ENCODE data around the gene TANC1.
"Not testable (repeated sequence)": the region's sequence is repeated elsewhere in the genome, so short reads cannot be mapped to it uniquely, and the experiment has no call there.

TANC1 gene

GRCh38 chr2:159041328-159041727, 72.9 kb downstream of the TANC1 start:
- not testable (repeated sequence) for H3K4me3 Mint-ChIP-seq; DNase-seq; H3K9me3 Mint-ChIP-seq; H3K36me3 Mint-ChIP-seq; H3K4me1 Mint-ChIP-seq; H3K27ac Mint-ChIP-seq; ATAC-seq (replicated peaks)
- H3K27me3 Mint-ChIP-seq: peaks cover 14 to 16% of the 10 kb centered on the region in 2 donors

GRCh38 chr2:159042115-159042850, 73.8 kb downstream of the TANC1 start:
- peaks cover 0 to 2% of the 10 kb centered on the region in 2 donors for H3K9me3 Mint-ChIP-seq
- ATAC-seq (replicated peaks) (no peak), DNase-seq (no peak)
- H3K4me1 Mint-ChIP-seq: no peaks in the 10 kb centered on the region
- no peak overlapping the region for H3K27ac Mint-ChIP-seq
- no peak overlapping the region for H3K4me3 Mint-ChIP-seq
- no peaks in the 10 kb centered on the region for H3K36me3 Mint-ChIP-seq
- H3K27me3 Mint-ChIP-seq: peaks cover 14 to 16% of the 10 kb centered on the region in 2 donors

GRCh38 chr2:159043710-159044109, 75.3 kb downstream of the TANC1 start:
- ATAC-seq (replicated peaks): no peak
- H3K36me3 Mint-ChIP-seq: no peaks in the 10 kb centered on the region
- no peak for DNase-seq
- H3K4me1 Mint-ChIP-seq: no peaks in the 10 kb centered on the region
- H3K27me3 Mint-ChIP-seq: peaks cover 14 to 16% of the 10 kb centered on the region in 2 donors
- H3K4me3 Mint-ChIP-seq: no peak overlapping the region
- H3K27ac Mint-ChIP-seq: no peak overlapping the region
- H3K9me3 Mint-ChIP-seq: no peaks in the 10 kb centered on the region

DNA sequence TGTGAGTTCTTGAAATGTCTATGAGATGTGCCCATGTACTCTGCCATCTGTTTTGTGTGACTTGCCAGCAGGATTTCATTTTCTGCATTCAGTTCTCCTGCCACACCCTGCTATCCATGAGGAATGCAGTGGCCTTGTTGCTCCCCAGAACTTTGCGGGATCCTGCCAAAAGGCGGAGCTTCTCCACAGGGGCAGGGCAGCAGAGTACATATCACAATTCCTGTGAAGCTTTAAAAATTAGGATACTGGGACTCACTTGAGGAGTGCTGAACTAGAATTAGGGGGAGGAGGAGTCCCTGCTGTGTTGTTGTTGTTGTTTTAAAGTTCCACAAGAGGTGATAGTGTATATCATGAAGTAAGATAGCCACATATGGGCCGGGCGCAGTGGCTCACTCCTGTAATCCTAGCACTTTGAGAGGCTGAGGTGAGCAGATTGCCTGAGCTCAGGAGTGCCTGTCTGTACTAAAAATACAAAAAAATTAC, 76.4 kb downstream of the TANC1 start:
- no peaks in the 10 kb centered on the region for H3K36me3 Mint-ChIP-seq
- DNase-seq (no peak), ATAC-seq (replicated peaks) (no peak)
- H3K4me1 Mint-ChIP-seq: no peaks in the 10 kb centered on the region
- H3K9me3 Mint-ChIP-seq: no peaks in the 10 kb centered on the region
- H3K27ac Mint-ChIP-seq: no peak overlapping the region
- no peak overlapping the region for H3K4me3 Mint-ChIP-seq
- H3K27me3 Mint-ChIP-seq: peaks cover 14 to 16% of the 10 kb centered on the region in 2 donors

DNA sequence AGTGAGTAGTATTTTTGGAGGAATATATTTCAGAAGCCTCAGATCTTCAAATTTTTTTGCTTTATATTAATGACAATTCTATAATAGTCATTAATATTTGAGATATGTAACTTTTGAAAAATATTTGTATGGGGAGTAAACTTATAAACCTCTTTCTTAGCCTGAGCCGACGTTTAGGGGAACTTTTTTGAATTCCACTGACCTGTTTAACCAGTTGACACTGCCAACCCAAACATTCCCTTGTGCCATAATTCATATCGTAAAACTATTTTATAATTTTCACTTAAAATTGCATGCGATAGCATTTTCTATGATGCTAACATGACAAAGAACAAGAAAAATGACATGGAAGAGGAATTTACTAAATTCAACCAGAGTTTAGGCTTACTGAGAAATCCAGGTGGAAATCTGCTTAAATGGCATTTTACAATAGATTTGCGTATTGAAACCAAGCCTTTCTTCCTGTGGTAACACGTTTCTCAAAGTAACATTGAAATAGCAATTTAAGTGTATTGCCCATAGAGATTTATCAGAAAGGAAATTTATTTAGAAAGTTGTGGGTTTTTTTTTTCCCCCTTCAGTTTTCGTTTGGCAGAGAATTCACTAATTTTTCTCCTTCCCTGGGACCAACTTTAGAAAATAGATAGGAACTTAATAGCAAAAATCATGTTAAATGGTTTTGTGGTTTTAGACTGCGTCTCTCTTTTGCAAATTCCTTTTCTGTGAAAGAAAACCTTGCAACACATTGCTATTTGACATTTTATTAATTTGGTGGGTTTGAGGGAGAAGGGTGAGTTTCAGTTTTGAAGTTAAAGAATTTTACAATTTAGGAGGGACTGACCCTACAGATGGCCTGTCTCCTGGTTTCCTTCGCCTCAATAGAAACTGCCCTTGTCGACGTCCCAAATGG, 77.4 kb downstream of the TANC1 start:
- Mint-ChIP-seq H3K36me3 (no peaks in the 10 kb centered on the region), H3K27me3 (peaks cover 14 to 16% of the 10 kb centered on the region in 2 donors), H3K4me1 (no peaks in the 10 kb centered on the region), H3K4me3 (no peak overlapping the region), H3K27ac (no peak overlapping the region), H3K9me3 (no peaks in the 10 kb centered on the region)
- DNase-seq (no peak), ATAC-seq (replicated peaks) (no peak)

GRCh38 chr2:159046966-159047365, 78.5 kb downstream of the TANC1 start:
- Mint-ChIP-seq H3K9me3 (no peaks in the 10 kb centered on the region), H3K4me3 (no peak overlapping the region), H3K27me3 (peaks cover 13 to 16% of the 10 kb centered on the region in 2 donors), H3K4me1 (no peaks in the 10 kb centered on the region), H3K27ac (no peak overlapping the region), H3K36me3 (no peaks in the 10 kb centered on the region)
- DNase-seq: no peak
- no peak for ATAC-seq (replicated peaks)

DNA sequence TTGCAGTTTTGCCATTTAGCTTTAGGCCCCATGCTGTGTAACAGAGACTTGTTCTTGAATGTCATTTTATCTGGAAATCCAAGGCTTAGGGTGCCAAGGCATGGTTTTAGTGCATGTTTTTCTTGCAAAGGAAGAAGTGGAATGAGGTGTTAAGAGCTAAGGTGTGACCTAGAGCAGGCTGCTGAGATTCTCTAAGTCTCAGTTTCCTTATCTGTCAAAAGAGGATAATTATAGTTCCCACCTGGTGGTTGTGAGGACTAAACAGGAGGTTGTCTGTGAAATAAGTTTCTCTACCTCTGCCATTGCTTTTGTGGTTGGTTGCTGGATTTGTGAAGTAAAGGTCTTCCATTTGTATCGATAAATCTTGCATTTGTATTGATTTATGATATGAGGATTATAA, 82.0 kb downstream of the TANC1 start:
- no peak for DNase-seq
- ATAC-seq (replicated peaks): no peak
- H3K4me3 Mint-ChIP-seq: no peak overlapping the region
- no peaks in the 10 kb centered on the region for H3K36me3 Mint-ChIP-seq
- H3K4me1 Mint-ChIP-seq: no peaks in the 10 kb centered on the region
- no peaks in the 10 kb centered on the region for H3K9me3 Mint-ChIP-seq
- H3K27me3 Mint-ChIP-seq: no peaks in the 10 kb centered on the region
- no peak overlapping the region for H3K27ac Mint-ChIP-seq

- H3K4me1 Mint-ChIP-seq: no peaks in the 10 kb centered on the region
- no peaks in the 10 kb centered on the region for H3K9me3 Mint-ChIP-seq
- H3K4me3 Mint-ChIP-seq: no peak overlapping the region
- DNase-seq (no peak), ATAC-seq (replicated peaks) (no peak)
- no peaks in the 10 kb centered on the region for H3K36me3 Mint-ChIP-seq
- no peaks in the 10 kb centered on the region for H3K27me3 Mint-ChIP-seq
- H3K27ac Mint-ChIP-seq: no peak overlapping the region
Observed at GRCh38 chr2:159051133-159051532, 82.7 kb downstream of the TANC1 start.

GRCh38 chr2:159051661-159052060, 83.2 kb downstream of the TANC1 start:
- no peak for DNase-seq
- H3K4me1 Mint-ChIP-seq: no peaks in the 10 kb centered on the region
- H3K27ac Mint-ChIP-seq: no peak overlapping the region
- ATAC-seq (replicated peaks): no peak
- H3K36me3 Mint-ChIP-seq: no peaks in the 10 kb centered on the region
- no peak overlapping the region for H3K4me3 Mint-ChIP-seq
- H3K9me3 Mint-ChIP-seq: no peaks in the 10 kb centered on the region
- no peaks in the 10 kb centered on the region for H3K27me3 Mint-ChIP-seq

- Mint-ChIP-seq H3K9me3 (no peaks in the 10 kb centered on the region), H3K27me3 (no peaks in the 10 kb centered on the region), H3K27ac (no peak overlapping the region), H3K4me1 (no peaks in the 10 kb centered on the region), H3K4me3 (no peak overlapping the region), H3K36me3 (no peaks in the 10 kb centered on the region)
- ATAC-seq (replicated peaks) (no peak), DNase-seq (no peak)
Observed at GRCh38 chr2:159052157-159052601, 83.7 kb downstream of the TANC1 start.

DNA sequence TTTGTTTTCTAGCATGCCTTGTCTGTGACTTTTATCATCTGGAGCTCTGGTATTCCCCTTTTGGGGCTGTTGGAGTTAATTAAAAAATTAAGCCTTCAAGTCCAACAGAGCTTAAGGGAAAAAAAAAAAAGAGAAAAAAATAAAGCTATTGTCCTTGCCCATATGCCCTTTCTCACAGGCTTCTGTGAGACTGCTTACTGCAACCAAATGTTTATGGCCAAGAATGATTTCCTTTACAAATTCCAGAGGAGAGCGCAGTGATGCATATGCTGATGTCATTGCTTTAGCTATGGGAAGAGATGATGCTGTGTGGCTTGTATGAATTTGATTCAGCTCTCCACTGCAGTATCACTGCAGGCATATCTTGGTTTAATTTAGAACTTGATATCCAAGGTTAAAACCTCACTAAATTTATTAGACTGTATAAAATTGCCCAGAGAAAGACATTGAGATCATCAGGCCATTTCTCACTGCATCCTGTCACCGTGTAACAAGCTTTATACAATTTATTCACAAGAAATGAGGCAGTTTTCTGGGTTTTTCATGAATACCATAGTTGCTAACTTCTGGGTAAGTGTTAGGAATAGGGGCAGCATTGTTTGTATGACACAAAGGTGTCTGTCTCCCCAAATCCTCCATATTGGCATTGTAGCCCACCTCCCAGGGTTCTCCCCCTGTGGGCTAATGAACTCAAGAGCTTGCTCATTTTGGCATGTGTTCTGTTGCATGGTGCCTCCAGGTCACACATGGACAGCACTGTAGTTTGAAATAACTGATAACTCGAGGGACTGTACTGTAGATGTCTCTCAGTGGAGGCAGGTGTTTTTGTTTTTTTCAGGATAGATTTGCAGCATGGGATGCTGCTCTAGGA, 85.0 kb downstream of the TANC1 start:
- Mint-ChIP-seq H3K27ac (no peak overlapping the region), H3K4me3 (no peak overlapping the region), H3K4me1 (no peaks in the 10 kb centered on the region), H3K36me3 (no peaks in the 10 kb centered on the region), H3K27me3 (no peaks in the 10 kb centered on the region), H3K9me3 (no peaks in the 10 kb centered on the region)
- ATAC-seq (replicated peaks) (no peak), DNase-seq (no peak)

GRCh38 chr2:159054032-159054334, 85.5 kb downstream of the TANC1 start:
- H3K9me3 Mint-ChIP-seq: no peaks in the 10 kb centered on the region
- H3K27ac Mint-ChIP-seq: no peak overlapping the region
- H3K4me3 Mint-ChIP-seq: no peak overlapping the region
- H3K27me3 Mint-ChIP-seq: no peaks in the 10 kb centered on the region
- no peaks in the 10 kb centered on the region for H3K36me3 Mint-ChIP-seq
- ATAC-seq (replicated peaks): no peak
- no peak for DNase-seq
- H3K4me1 Mint-ChIP-seq: no peaks in the 10 kb centered on the region

GRCh38 chr2:159054985-159055384, 86.5 kb downstream of the TANC1 start:
- Mint-ChIP-seq H3K36me3 (no peaks in the 10 kb centered on the region), H3K27me3 (no peaks in the 10 kb centered on the region), H3K4me3 (no peak overlapping the region), H3K4me1 (no peaks in the 10 kb centered on the region), H3K9me3 (no peaks in the 10 kb centered on the region), H3K27ac (no peak overlapping the region)
- DNase-seq (no peak), ATAC-seq (replicated peaks) (no peak)

GRCh38 chr2:159060518-159060917, 92.1 kb downstream of the TANC1 start:
- ATAC-seq (replicated peaks) (no peak), DNase-seq (no peak)
- H3K9me3 Mint-ChIP-seq: no peaks in the 10 kb centered on the region
- no peaks in the 10 kb centered on the region for H3K4me1 Mint-ChIP-seq
- no peak overlapping the region for H3K4me3 Mint-ChIP-seq
- no peak overlapping the region for H3K27ac Mint-ChIP-seq
- H3K27me3 Mint-ChIP-seq: no peaks in the 10 kb centered on the region
- no peaks in the 10 kb centered on the region for H3K36me3 Mint-ChIP-seq

Measured in stimulated activated naive B cell treated with anti-CD40 and anti-IgM and Interleukin-4, amounts not matched to agents 10 μg/mL and 1 μg/mL and 100 μg/mL, for 72 hours (primary cell).